Metanephros (tissue), 1 donor: ENCODE data around the gene TBC1D1. TPM values are rescaled to one million over a fixed set of nuclear protein-coding genes. Genes with fewer than 3 reads are reported as not detected.

ENCODE experiments used
- total RNA-seq: library from RNA; depleted of rRNA; stranded (reverse); fragments of >200 nt; gene quantifications from one replicate; pipeline ENCODE4 v1.2.3, GENCODE V29; 2014

Gene TBC1D1, protein sequence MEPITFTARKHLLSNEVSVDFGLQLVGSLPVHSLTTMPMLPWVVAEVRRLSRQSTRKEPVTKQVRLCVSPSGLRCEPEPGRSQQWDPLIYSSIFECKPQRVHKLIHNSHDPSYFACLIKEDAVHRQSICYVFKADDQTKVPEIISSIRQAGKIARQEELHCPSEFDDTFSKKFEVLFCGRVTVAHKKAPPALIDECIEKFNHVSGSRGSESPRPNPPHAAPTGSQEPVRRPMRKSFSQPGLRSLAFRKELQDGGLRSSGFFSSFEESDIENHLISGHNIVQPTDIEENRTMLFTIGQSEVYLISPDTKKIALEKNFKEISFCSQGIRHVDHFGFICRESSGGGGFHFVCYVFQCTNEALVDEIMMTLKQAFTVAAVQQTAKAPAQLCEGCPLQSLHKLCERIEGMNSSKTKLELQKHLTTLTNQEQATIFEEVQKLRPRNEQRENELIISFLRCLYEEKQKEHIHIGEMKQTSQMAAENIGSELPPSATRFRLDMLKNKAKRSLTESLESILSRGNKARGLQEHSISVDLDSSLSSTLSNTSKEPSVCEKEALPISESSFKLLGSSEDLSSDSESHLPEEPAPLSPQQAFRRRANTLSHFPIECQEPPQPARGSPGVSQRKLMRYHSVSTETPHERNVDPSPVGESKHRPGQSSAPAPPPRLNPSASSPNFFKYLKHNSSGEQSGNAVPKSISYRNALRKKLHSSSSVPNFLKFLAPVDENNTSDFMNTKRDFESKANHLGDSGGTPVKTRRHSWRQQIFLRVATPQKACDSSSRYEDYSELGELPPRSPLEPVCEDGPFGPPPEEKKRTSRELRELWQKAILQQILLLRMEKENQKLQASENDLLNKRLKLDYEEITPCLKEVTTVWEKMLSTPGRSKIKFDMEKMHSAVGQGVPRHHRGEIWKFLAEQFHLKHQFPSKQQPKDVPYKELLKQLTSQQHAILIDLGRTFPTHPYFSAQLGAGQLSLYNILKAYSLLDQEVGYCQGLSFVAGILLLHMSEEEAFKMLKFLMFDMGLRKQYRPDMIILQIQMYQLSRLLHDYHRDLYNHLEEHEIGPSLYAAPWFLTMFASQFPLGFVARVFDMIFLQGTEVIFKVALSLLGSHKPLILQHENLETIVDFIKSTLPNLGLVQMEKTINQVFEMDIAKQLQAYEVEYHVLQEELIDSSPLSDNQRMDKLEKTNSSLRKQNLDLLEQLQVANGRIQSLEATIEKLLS (N-terminal part only)
- 186 TPM for total RNA-seq

DNA sequence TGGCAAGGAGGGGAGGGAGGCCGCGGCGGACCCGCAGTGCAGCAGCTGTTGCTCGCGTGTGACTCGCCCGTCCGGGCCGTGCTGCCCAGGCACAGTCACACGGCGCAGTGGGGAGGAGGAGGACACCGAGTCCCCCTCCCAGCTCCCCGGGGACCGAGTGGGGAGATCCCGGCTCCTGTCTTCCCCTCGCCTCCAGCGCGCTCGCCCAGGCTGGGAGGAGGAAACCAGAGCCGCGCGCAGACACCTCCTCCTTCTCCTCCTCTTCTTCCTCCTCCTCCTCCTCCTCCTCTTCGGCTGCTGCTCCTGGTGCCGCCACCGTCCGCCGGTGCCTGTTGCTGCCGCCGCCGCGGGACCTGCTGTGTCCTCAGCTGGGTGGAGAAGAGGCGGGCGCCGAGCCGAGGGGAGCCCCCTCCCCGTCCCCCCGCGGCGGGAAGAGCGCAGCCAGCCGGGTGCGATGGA is at the start of gene TBC1D1:
Gene TBC1D1 (plus strand): TSS at position 284 of the 459 bp plus-strand sequence. CDS start 11,012 bp downstream, outside the sequence.

DNA sequence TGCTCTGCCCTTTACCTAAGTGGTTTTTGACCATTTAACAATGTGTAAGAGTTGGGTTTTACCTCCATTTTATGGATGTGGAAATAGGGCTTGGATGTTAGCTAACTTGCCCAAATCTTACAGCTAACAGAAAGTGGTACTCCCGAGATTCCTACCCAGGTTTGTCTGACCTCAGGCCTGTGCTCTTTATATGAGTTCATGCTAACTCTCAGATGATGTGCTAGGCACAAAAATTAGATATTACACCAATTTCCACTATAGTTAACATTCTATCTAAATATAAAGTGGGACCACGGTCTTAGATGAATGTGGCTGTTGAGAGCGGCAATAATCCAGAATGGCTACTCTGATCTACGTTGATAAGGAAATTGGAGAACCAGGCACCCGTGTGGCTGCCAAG is 69.2 kb downstream of the TBC1D1 start, which contains the start of gene PTTG2:
Gene PTTG2 (plus strand): TSS at position 301 of the 400 bp plus-strand sequence. CDS start 37 bp downstream, at position 338.

Other genes starting within 250 kb of the TBC1D1 start
- gene RELL1, start 204.7 kb upstream of the TBC1D1 start, total RNA-seq = 65.0 TPM
- 33.8 TPM for gene PGM2, start 64.4 kb upstream of the TBC1D1 start, total RNA-seq
- 0.82 TPM for gene PTTG2, start 69.3 kb downstream of the TBC1D1 start, total RNA-seq